HFFc6 (cell line): ENCODE data around the gene NID2. TPM values are rescaled to one million over a fixed set of nuclear protein-coding genes. Genes with fewer than 3 reads are reported as not detected.
A peak's percentile ranks its signal among the peaks of the same experiment; 100 is the strongest.

ENCODE experiments used
- DNase-seq: peaks from one replicate; pipeline ENCODE4 v3.0.0-alpha.2; 2018
- H3K27ac Mint-ChIP-seq: 2 replicates; pipeline ENCODE4 v1.8.0; 2020; ENCODE audit warnings: mild to moderate bottlenecking, mixed read lengths
- H3K27me3 Mint-ChIP-seq: 2 replicates; pipeline ENCODE4 v1.8.0; 2021; ENCODE audit warnings: mild to moderate bottlenecking, moderate library complexity, mixed read lengths; ENCODE audit not compliant: insufficient read depth
- H3K36me3 Mint-ChIP-seq: 2 replicates; pipeline ENCODE4 v1.8.0; 2021; ENCODE audit warnings: low read depth, mixed read lengths
- H3K4me1 Mint-ChIP-seq: 2 replicates; pipeline ENCODE4 v1.8.0; 2020; ENCODE audit warnings: low read depth, mixed read lengths
- H3K4me3 Mint-ChIP-seq: 2 replicates; pipeline ENCODE4 v1.8.0; 2020; ENCODE audit warnings: mild to moderate bottlenecking, moderate library complexity, mixed read lengths
- H3K9me3 Mint-ChIP-seq: 2 replicates; pipeline ENCODE4 v1.8.0; 2020; ENCODE audit warnings: mild to moderate bottlenecking, mixed read lengths
- total RNA-seq, 6 experiments: library from RNA; stranded (reverse); fragmentation: NEBNext Ultra II Directional; extraction: Animal tissue kit (Norgen Biotek cat#: 25700); gene quantifications; 2 replicates in 1 of 6; 3 replicates in 5 of 6; pipeline ENCODE4 v1.2.3, GENCODE V29; 2021
- TF ChIP-seq, protein P1 (sequence below): fragments of 200-600 bp; sonication (generic); IDR thresholded peaks from 2 replicates; pipeline ENCODE4 v1.5.0; 2021; ENCODE audit warnings: antibody characterized with exemption, mild to moderate bottlenecking

Gene NID2
- total RNA-seq, 6 experiments from 2014 or later: 97.3 to 125 (median 113) TPM

DNA sequence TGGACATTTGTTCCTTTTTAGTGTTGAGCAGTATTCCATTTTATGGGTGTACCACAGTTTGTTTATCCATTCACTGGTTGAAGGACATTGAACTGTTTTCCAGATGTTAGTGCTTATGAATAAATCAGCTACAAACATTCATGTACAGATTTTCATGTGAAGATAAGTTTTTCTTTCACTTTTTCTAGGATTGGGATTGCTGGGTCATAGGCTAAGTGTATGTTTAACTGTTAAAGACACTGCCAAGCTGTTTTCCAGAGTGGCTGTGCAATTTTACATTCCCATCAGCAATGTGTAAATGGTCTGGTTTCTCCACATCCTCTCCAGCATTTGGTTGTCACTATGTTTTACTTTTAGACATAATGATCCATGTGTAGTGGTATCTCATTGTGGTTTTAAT lies 14.0 kb upstream of the NID2 start:
- no peak overlapping the region for H3K27ac Mint-ChIP-seq
- peaks cover 62% of the 10 kb centered on the region for H3K4me1 Mint-ChIP-seq
- TF ChIP-seq, protein P1, sequence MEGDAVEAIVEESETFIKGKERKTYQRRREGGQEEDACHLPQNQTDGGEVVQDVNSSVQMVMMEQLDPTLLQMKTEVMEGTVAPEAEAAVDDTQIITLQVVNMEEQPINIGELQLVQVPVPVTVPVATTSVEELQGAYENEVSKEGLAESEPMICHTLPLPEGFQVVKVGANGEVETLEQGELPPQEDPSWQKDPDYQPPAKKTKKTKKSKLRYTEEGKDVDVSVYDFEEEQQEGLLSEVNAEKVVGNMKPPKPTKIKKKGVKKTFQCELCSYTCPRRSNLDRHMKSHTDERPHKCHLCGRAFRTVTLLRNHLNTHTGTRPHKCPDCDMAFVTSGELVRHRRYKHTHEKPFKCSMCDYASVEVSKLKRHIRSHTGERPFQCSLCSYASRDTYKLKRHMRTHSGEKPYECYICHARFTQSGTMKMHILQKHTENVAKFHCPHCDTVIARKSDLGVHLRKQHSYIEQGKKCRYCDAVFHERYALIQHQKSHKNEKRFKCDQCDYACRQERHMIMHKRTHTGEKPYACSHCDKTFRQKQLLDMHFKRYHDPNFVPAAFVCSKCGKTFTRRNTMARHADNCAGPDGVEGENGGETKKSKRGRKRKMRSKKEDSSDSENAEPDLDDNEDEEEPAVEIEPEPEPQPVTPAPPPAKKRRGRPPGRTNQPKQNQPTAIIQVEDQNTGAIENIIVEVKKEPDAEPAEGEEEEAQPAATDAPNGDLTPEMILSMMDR: no peak
- peaks cover 15% of the 10 kb centered on the region for H3K36me3 Mint-ChIP-seq
- no peak overlapping the region for H3K4me3 Mint-ChIP-seq
- peaks cover 16% of the 10 kb centered on the region for H3K9me3 Mint-ChIP-seq
- no peaks in the 10 kb centered on the region; the same call in 1 of the 2 replicates for H3K27me3 Mint-ChIP-seq
- no peak for DNase-seq

DNA sequence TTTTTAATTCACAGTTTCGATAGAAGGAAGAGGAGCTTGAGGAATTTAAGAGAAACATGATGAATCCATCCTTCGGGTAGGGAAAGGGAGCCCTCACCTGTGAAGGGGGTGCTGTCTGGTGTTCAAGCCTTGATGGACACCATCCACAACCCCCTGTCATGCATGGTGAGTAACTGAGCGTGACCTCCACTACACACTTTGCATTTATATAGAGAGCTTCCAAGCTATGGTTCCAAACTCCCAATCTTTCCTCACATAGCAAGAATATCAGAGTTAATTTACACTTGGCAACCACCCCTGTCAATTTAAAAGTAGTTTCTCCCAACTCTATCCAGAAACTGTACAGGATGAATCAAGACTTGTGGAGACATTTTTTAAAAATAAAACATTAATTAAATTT lies 13.1 kb upstream of the NID2 start:
- Mint-ChIP-seq H3K4me1 (peaks cover 68% of the 10 kb centered on the region), H3K4me3 (peak overlapping the region; percentile 53), H3K36me3 (peaks cover 15% of the 10 kb centered on the region), H3K27me3 (no peaks in the 10 kb centered on the region; the same call in 1 of the 2 replicates), H3K9me3 (peaks cover 16% of the 10 kb centered on the region), H3K27ac (peak overlapping the region; percentile 91)
- TF ChIP-seq, protein P1: no peak
- no peak for DNase-seq

DNA sequence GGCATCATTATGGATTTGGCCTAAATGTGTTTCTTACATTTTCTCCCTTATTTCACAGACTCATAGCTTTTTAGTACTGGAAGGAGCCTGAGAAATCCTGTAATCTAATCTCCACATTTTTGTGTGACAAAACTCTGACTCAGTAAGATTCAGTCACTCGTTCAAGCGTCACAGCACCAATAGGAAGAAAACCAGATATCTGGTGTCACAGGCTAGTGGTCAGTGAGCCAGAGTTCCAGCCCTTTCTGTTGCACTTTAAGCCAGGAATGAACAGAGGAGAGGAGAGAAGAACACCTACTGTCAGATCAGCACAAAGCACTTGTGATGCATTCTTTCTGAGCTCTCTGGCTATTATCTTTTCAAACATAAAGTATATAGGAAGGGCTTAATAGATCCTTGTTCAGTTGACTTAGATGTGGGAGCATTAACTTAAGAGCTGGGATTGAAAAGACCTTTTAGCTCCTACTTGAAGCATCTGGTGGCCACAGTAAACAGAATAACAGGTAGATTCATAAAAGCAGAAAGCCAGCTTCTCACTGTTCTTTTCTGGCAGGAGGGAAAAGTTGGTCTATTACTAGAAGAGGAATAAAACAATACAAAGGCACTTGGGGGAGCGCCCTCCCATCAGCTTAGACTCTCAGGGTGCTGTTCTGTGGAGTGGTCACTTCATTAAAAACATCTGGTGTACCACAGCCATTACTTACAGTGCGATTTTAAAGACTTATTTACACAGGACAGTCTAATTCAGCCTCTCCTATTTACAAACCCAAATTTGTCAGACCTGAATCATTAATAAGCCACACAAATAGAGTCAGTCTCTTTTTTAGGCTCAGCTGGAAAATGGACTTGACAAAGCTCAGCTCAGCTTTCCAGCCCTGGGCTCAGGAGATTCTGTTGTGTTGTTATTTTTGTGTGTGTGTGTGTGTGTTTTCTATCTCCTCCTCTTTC lies 12.2 kb upstream of the NID2 start:
- peaks cover 15% of the 10 kb centered on the region for H3K36me3 Mint-ChIP-seq
- peaks cover 72% of the 10 kb centered on the region for H3K4me1 Mint-ChIP-seq
- peak overlapping the region; percentile 91 for H3K27ac Mint-ChIP-seq
- no peaks in the 10 kb centered on the region for H3K27me3 Mint-ChIP-seq
- TF ChIP-seq, protein P1: no peak
- peaks cover 16% of the 10 kb centered on the region for H3K9me3 Mint-ChIP-seq
- DNase-seq: peak; percentile 93
- H3K4me3 Mint-ChIP-seq: peak overlapping the region; percentile 53

DNA sequence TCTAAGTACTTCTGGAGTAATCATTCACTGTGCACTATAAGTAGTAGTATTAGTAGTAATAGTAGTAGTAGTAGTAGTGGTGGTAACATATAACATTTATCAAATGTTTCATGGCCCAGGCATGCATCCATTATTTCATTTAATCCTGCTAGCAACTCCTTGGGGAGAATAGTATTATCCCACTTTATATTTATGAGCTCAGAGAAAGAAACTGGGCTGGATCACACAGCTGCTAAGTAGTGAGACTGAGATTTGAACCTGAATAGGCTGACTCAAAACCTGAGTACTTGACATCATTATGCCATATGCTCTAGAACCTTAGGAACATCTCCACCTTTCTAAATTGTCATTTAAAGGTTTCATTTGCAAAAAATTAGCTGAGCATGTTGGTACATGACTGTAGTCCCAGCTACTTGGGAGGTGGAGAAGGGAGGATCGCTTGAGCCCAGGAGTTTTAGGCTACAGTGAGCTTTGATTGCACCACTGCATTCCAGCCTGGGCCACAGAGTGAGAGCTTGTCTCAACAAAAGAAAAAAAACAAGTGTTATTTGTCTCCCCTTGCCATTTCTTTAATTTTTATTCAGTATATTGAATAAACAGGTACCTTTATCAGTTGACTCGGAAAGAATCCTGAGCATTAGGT lies 11.4 kb upstream of the NID2 start:
- TF ChIP-seq, protein P1: no peak
- DNase-seq: peak; percentile 60
- no peaks in the 10 kb centered on the region for H3K27me3 Mint-ChIP-seq
- peaks cover 12% of the 10 kb centered on the region for H3K36me3 Mint-ChIP-seq
- peaks cover 12% of the 10 kb centered on the region for H3K9me3 Mint-ChIP-seq
- peak overlapping the region; percentile 69 for H3K4me3 Mint-ChIP-seq
- peaks cover 80% of the 10 kb centered on the region for H3K4me1 Mint-ChIP-seq
- H3K27ac Mint-ChIP-seq: peak overlapping the region; percentile 91

DNA sequence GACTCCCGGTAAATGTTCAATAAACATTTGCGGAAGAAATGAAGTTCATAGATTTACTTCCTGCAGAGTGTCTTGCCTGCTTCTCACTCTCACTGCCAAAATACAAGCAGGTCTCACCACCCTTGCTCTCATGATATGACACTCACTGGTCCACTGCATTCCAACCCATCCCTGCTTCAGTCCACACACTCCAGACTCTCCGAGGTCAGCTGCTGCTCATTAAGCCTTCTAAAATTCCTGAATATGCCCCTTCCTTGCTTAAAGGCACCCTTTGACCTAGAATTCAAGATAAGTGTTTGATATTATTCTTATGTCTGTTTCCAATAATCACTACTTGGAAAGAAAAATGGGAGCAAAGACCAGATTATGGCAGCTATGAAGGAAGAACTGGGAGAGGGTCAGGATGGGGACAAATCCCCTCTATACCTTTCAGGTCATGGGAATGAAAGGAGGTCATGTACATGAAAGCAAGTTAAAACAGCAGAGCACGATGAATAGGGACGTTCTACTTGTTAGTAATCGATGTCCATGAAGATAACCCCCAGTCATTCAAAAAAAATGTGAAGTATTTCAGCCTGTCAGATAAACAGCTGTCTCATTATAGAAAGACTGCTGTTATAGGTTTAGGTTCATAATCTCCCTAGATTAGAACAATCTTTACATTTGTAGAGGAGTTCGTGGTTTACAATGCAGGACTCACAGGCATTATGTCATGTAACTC lies 10.5 kb upstream of the NID2 start:
- Mint-ChIP-seq H3K9me3 (peaks cover 4% of the 10 kb centered on the region), H3K36me3 (peaks cover 8% of the 10 kb centered on the region), H3K4me3 (peak overlapping the region; percentile 69), H3K4me1 (peaks cover 86% of the 10 kb centered on the region), H3K27ac (peak overlapping the region; percentile 91), H3K27me3 (no peaks in the 10 kb centered on the region)
- DNase-seq: peak; percentile 65
- TF ChIP-seq, protein P1: no peak
